Thoracic aorta (tissue), 2 donors: ENCODE data around the gene ENTPD7. TPM values are rescaled to one million over a fixed set of nuclear protein-coding genes. Genes with fewer than 3 reads are reported as not detected.

ENCODE experiments used
- ATAC-seq: fragments of 150-250 bp; one replicate; pipeline ENCODE4 v1.8.0; 2017; ENCODE audit warnings: low read depth; ENCODE audit not compliant: insufficient number of reproducible peaks, low FRiP score
- DNase-seq: peaks from one replicate; pipeline ENCODE4 v3.0.0-alpha.2; 2020; ENCODE audit warnings: low spot score
- H3K27ac ChIP-seq, 2 donors: fragments of 200-600 bp; sonication (generic); 1 replicate in 1 of 2; 2 replicates in 1 of 2; pipeline ENCODE4 v1.5.1; 2016; ENCODE audit warnings: mild to moderate bottlenecking in 2 of 2, moderate library complexity in 2 of 2
- H3K27me3 ChIP-seq: fragments of 200-600 bp; sonication (generic); replicated peaks from 2 replicates; pipeline ENCODE4 v1.6.0; 2016; ENCODE audit warnings: mild to moderate bottlenecking; ENCODE audit not compliant: insufficient read depth
- H3K36me3 ChIP-seq: fragments of 200-600 bp; sonication (generic); one replicate; pipeline ENCODE4 v1.5.1; 2016
- H3K4me1 ChIP-seq, 2 donors: fragments of 200-600 bp; sonication (generic); 1 replicate in 1 of 2; 2 replicates in 1 of 2; pipeline versions ENCODE4 v1.5.1 to v1.6.0; 2016; ENCODE audit warnings: low read depth in 2 of 2, mild to moderate bottlenecking in 1 of 2; ENCODE audit not compliant: control insufficient read depth in 1 of 2
- H3K4me3 ChIP-seq: fragments of 200-600 bp; sonication (generic); 2 replicates; pipeline ENCODE4 v1.5.1; 2016; ENCODE audit warnings: mild to moderate bottlenecking
- H3K9me3 ChIP-seq: fragments of 200-600 bp; sonication (generic); 2 replicates; pipeline ENCODE4 v1.5.1; 2016
- CTCF ChIP-seq: fragments of 200-600 bp; sonication (generic); IDR thresholded peaks from one replicate; pipeline ENCODE4 v1.5.1; 2019; ENCODE audit warnings: antibody characterized with exemption
- total RNA-seq, 2 donors: library from RNA; depleted of rRNA; stranded (reverse); fragments of >200 nt; gene quantifications; one replicate each; pipeline versions ENCODE4 v1.1.0 to v1.2.3, GENCODE V29; 2016

The ENTPD7 gene
- 10 to 100 TPM in 1 of 2 donors, 1 to 10 TPM in 1; 8.1 to 14.8 TPM for total RNA-seq

GRCh38 chr10:99659031-99659867 lies at the start of gene ENTPD7:
ENTPD7 (plus strand) TSS chr10:99659509; CDS start chr10:99659957, 448 bp downstream.
- H3K4me1 ChIP-seq, result peaks cover 14% of the 10 kb centered on the region in 2 donors
- DNase-seq (peak; percentile 80), ATAC-seq (peak; percentile 90)
- peak; percentile 49 for TF ChIP-seq CTCF
- no peaks in the 10 kb centered on the region for H3K9me3 ChIP-seq
- H3K27me3 ChIP-seq, result no peaks in the 10 kb centered on the region
- H3K27ac ChIP-seq, result no peak within 1 kb of the TSS
- no peaks in the 10 kb centered on the region for H3K36me3 ChIP-seq
- H3K4me3 ChIP-seq, result peak within 1 kb of the TSS; percentile 92

- H3K4me1 ChIP-seq, result no peaks in the 10 kb centered on the region
These were observed 49.1 kb upstream of the ENTPD7 start for GRCh38 chr10:99610221-99610620.

GRCh38 chr10:99611326-99611725 lies 48.0 kb upstream of the ENTPD7 start:
- TF ChIP-seq CTCF, result no peak
- Histone ChIP-seq H3K27me3 (no peaks in the 10 kb centered on the region), H3K4me1 (peaks cover 0 to under 1% of the 10 kb centered on the region in 2 donors), H3K36me3 (peaks cover 15% of the 10 kb centered on the region), H3K4me3 (no peak overlapping the region), H3K9me3 (no peaks in the 10 kb centered on the region), H3K27ac (no peak overlapping the region)
- DNase-seq (no peak), ATAC-seq (no peak)

More at GRCh38 chr10:99610221-99610620, 49.1 kb upstream of the ENTPD7 start:
- Histone ChIP-seq H3K36me3 (peaks cover 15% of the 10 kb centered on the region), H3K4me3 (no peak overlapping the region), H3K9me3 (no peaks in the 10 kb centered on the region), H3K27me3 (no peaks in the 10 kb centered on the region), H3K27ac (no peak overlapping the region)
- ATAC-seq (no peak), DNase-seq (no peak)
- TF ChIP-seq CTCF, result no peak

- ATAC-seq (peak; percentile 60), DNase-seq (no peak)
- Histone ChIP-seq H3K27me3 (no peaks in the 10 kb centered on the region), H3K4me3 (no peak overlapping the region), H3K36me3 (peaks cover 15% of the 10 kb centered on the region), H3K27ac (no peak overlapping the region), H3K9me3 (no peaks in the 10 kb centered on the region), H3K4me1 (peaks cover 8 to 11% of the 10 kb centered on the region in 2 donors)
- TF ChIP-seq CTCF, result peak; percentile 73
These were observed 47.0 kb upstream of the ENTPD7 start for GRCh38 chr10:99612167-99612831.

GRCh38 chr10:99615426-99615825 lies 43.9 kb upstream of the ENTPD7 start:
- H3K4me1 ChIP-seq, result peaks cover 26 to 30% of the 10 kb centered on the region in 2 donors
- H3K9me3 ChIP-seq, result no peaks in the 10 kb centered on the region
- no peak for ATAC-seq
- no peak overlapping the region for H3K27ac ChIP-seq
- no peak for DNase-seq
- H3K4me3 ChIP-seq, result no peak overlapping the region
- no peaks in the 10 kb centered on the region for H3K27me3 ChIP-seq
- TF ChIP-seq CTCF, result no peak
- H3K36me3 ChIP-seq, result peaks cover 10% of the 10 kb centered on the region
